Activated T-cell treated with anti-CD3 and anti-CD28 coated beads for 48 hours (primary cell): ENCODE measurements around the gene IFT27.

ENCODE experiments used
- DNase-seq: peaks from one replicate; pipeline ENCODE4 v3.0.0-alpha.2; 2020; ENCODE audit warnings: low read depth

Gene IFT27

GRCh38 chr22:36796552-36797175, 20.7 kb upstream of the IFT27 start:
- DNase-seq, result no peak

DNA sequence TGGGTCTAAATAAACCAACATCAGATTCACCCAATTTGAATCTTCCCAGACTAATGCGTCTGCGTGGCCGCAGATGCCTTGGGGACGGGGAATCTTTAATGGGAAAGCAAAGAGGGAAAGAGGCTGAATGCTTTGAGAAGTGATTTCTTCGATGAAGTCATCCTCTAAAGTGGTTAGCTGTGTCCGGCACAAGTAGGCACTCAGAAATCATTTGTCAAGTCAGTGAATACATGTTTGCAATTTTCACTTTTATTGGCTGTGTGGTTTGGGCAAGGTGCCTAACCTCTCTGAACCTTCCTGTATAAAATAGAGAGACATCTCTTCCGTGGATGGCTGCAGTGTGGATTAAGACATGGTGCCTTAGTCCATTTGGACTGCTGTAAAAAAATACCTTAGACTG, 19.7 kb upstream of the IFT27 start:
- DNase-seq, result no peak

- DNase-seq, result peak; percentile 30
Measured at GRCh38 chr22:36790648-36791047, 14.7 kb upstream of the IFT27 start.

DNA sequence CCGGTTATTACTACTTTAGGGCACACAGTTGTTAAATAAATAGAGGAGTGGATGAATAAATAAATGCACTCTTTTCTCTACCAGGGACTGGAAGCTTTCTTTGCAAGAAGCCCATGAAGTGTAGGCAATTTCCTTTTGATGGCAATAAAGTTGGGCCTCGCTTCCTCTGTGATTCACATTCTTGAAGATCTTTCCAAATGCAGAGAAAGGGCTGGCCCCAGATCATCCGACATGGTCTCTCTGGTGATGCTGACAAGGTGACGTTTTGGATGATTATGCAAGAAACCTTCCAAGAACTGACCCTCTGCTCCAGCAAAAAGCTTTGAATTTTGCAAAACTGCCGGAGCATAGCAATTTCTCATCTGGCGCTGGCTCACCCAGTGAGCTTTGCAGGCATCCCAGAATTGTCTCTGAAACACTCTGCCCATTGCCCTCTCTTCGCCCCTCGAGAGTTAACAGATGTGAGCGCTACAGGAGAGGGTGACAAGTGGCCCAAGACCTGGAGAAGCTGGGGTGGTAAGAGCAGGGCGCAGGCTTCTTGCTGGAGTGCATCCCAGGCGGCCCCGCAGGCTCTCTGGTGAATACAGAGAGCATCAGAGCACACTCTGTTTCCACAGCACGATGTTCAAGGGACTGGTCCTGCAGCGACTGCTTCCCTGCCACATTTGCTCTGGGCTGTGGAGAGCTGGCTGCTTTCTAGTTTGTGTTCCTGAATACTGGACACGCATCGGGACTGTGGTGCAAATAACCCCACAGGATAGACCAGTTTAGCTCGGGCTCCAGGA, 11.5 kb upstream of the IFT27 start:
- DNase-seq, result no peak

DNA sequence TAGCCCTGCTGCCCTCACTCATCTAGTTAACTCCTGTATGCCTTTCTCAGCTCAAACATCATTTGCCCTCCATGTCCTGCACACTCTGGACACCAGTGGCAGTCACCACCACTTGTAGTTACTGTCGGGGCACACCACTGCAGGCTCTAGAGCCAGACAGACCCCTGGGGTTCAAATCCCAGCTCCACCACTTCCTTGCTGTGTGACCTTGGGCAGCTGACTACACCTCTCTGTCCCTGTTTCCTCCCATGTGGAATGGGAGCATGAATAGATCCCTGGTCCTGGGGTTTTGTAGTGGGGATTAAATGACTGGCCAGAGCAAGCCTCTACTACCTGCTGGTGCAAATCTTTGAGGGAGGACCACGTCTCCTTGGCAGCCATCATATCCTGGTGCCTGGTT, 7.8 kb upstream of the IFT27 start:
- no peak for DNase-seq

GRCh38 chr22:36781656-36782627, 6.0 kb upstream of the IFT27 start:
- DNase-seq, result peak; percentile 87

DNA sequence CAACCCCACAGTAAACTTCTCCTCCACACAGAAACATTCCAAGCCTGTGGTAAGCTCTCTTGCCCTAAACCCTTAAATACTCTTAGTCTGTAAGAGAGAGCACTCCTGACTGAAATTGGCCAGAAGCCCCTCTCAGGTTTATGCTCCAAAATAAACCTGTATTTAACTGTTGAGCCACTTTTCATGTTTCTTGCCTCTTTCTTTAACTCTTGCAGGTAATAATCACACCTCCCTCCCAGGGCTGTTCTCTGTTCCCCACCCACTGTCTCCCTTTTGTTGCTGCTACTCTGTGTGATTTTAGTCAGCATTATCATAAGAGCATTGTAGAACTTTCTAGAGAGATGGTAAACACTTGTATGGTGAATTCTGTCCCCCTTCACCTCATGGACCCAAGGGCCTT, 2.1 kb upstream of the IFT27 start:
- DNase-seq, result no peak

DNA sequence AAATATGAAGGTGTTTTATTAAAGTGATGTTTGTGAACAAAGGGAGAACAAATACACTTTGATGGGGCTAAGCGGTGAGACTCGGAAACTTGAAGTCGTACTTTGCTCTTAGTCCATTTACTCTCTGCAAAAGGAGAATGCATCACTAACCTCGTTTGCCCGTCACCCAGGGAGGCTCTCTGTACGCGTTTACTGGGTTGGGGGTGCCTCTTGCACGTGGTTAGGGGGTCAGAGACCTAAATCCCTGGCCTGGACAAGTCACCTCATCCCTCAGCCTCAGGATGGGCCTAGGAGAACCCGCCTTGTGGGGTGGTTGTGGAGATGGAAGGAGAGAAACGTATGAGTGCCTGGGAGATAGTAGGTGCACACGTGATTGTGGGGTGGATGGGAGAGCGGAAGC, 803 bp upstream of the IFT27 start:
- DNase-seq, result peak; percentile 4

- DNase-seq, result peak; percentile 4
Measured at GRCh38 chr22:36775586-36775963, 344 bp downstream of the IFT27 start.

GRCh38 chr22:36773935-36774334, 2.0 kb downstream of the IFT27 start:
- DNase-seq, result no peak

- DNase-seq, result no peak
Measured at GRCh38 chr22:36772451-36772850, 3.5 kb downstream of the IFT27 start.

GRCh38 chr22:36771356-36772063, 4.4 kb downstream of the IFT27 start:
- DNase-seq, result no peak

DNA sequence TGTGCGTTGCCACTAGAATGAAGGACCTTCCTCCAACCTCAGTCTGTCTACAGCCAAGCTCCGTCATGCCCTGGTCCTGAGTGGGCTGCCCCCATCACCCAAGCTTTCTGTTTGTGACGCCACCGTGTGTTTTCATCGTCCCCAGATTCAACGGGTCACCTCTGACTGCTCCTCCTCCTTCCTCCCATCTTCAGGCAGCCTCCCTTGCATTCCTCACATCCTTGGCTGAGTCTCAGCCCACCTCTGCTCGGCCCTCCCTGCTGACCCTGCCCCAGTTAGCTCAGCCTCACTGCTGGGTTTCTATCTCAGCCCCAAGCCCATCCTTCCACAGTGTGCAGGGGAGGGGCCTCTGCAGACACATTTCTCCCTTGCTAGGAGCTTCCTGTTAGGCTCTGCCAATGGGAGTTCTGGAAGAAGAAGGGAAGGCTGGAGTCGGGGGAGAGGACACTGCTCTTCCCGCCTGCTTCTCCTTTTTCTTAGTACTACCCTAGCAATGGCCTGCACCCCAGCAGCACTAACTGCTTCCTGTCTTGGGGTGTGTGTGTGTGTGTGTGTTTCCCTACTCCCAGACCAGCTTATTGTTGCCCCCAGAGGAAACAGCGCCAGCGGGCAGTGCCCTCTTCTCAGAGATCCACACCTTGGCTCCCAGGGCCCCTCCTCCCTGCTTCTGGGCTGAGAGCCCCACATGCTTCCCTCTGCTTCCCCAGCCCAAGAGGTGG, 5.2 kb downstream of the IFT27 start:
- DNase-seq, result no peak

GRCh38 chr22:36769541-36770512, 6.1 kb downstream of the IFT27 start:
- DNase-seq, result no peak

- DNase-seq, result no peak
Measured at GRCh38 chr22:36768616-36769015, 7.3 kb downstream of the IFT27 start.

DNA sequence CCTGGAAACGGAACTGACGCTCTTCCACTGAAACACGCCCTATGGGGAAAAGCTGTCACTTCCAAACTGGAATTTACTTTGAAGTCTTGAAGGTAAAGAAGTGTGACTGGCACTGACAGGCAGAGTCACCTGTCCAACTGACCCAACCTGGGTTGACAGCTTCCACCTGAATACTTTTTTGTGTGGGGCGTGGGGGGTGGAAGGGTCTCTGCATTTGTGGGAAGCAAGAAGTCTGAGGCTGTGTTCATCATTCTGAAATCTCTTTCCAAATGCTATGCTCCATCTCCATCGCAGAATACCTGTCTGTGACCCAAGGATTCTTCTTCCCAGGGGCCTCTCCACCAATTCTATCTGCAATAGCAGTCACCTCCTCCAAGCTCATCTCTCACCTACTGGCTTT, 7.8 kb downstream of the IFT27 start:
- no peak for DNase-seq

GRCh38 chr22:36767035-36767775, 8.7 kb downstream of the IFT27 start:
- DNase-seq, result no peak

DNA sequence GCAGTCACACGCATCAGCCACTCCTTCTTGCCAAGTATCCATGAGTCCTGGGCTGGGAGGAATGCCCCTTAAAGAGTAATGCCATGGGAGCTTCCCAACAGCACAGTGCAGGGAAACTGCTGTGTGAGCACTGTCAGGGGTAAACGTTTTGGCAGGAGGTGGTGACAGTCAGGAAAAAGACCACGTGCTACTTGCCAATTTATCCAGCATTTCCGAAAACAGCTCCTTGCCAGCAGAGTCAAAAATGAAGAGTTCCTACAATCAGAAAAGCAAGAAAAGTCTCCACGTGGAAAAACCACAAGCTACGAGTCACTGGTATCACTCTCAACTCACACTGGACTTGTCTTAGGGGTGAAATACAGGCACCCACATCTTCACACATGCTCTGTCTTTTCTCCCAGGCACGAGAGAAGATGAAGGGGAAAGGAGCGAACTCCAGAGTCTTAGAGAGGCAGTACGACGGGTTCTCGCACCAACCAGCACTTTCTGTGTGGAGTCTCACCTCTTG, 9.9 kb downstream of the IFT27 start:
- no peak for DNase-seq
